Measurements from ENCODE around the gene OR56A1. TPM values are rescaled to one million over a fixed set of nuclear protein-coding genes. Genes with fewer than 3 reads are reported as not detected.

Gene OR56A1
- total and polyA plus RNA-seq, 7 experiments from 2014 or later = not detected

GRCh38 chr11:5992604-5993251, 37.8 kb downstream of the OR56A1 start:
- Histone ChIP-seq H3K36me3 (ENCODE audit: control insufficient read depth in 2 of 3, insufficient read depth in 3 of 3, low read length in 3 of 3) (no peaks in the 10 kb centered on the region), H3K27ac (ENCODE audit: low read depth, low read length) (no peak overlapping the region), H3K9me3 (ENCODE audit: control insufficient read depth in 2 of 3, low read length in 3 of 3) (no peaks in the 10 kb centered on the region), H3K27me3 (ENCODE audit: control insufficient read depth in 2 of 2, insufficient read depth in 2 of 2, low read length in 2 of 2) (peaks cover 0 to 6% of the 10 kb centered on the region in 2 donors), H3K4me3 (ENCODE audit: low read length) (no peak overlapping the region), H3K4me1 (ENCODE audit: control insufficient read depth in 2 of 2, insufficient read depth in 2 of 2, low read length in 2 of 2) (no peaks in the 10 kb centered on the region)
- ChIA-PET POLR2A (no interaction called here), CTCF (no interaction called here)
- intact Hi-C loops (cut with micrococcal nuclease) = loop anchor here (1.0 kb wide), 1 partner anchor 361 kb away; no protein-coding TSS in a partner anchor
- ATAC-seq (no peak), DNase-seq (no peak)
- H3K27me3 Mint-ChIP-seq = peaks cover 14 to 25% (median 21%) of the 10 kb centered on the region in 5 donors
- peaks cover 0 to under 1% (median 0%) of the 10 kb centered on the region in 11 donors for H3K9me3 Mint-ChIP-seq
- H3K27ac Mint-ChIP-seq = no peak overlapping the region
- no peak overlapping the region for H3K4me3 Mint-ChIP-seq
- no peaks in the 10 kb centered on the region for H3K4me1 Mint-ChIP-seq
- H3K36me3 Mint-ChIP-seq = no peaks in the 10 kb centered on the region

GRCh38 chr11:5992150-5992549, 38.4 kb downstream of the OR56A1 start:
- POLR2A ChIA-PET = no interaction called here
- no peaks in the 10 kb centered on the region for H3K9me3 ChIP-seq (ENCODE audit: control insufficient read depth in 2 of 3, low read length in 3 of 3)
- DNase-seq (no peak), ATAC-seq (no peak)
- intact Hi-C loops (cut with micrococcal nuclease) = loop anchor here (1.0 kb wide), 1 partner anchor 361 kb away; no protein-coding TSS in a partner anchor
- no peaks in the 10 kb centered on the region for H3K4me1 Mint-ChIP-seq
- H3K27me3 Mint-ChIP-seq = peaks cover 14 to 30% (median 27%) of the 10 kb centered on the region in 5 donors
- no peaks in the 10 kb centered on the region for H3K36me3 ChIP-seq (ENCODE audit: control insufficient read depth in 2 of 3, insufficient read depth in 3 of 3, low read length in 3 of 3)
- CTCF ChIA-PET = no interaction called here
- peaks cover 0 to 6% of the 10 kb centered on the region in 2 donors for H3K27me3 ChIP-seq (ENCODE audit: control insufficient read depth in 2 of 2, insufficient read depth in 2 of 2, low read length in 2 of 2)
- no peak overlapping the region for H3K4me3 Mint-ChIP-seq
- H3K4me3 ChIP-seq (ENCODE audit: low read length) = no peak overlapping the region
- no peaks in the 10 kb centered on the region for H3K4me1 ChIP-seq (ENCODE audit: control insufficient read depth in 2 of 2, insufficient read depth in 2 of 2, low read length in 2 of 2)
- no peak overlapping the region for H3K27ac Mint-ChIP-seq
- H3K9me3 Mint-ChIP-seq = peaks cover 0 to 2% (median 0%) of the 10 kb centered on the region in 11 donors
- no peaks in the 10 kb centered on the region for H3K36me3 Mint-ChIP-seq
- H3K27ac ChIP-seq (ENCODE audit: low read depth, low read length) = no peak overlapping the region

- POLR2A ChIA-PET = no interaction called here
- no peaks in the 10 kb centered on the region for H3K36me3 Mint-ChIP-seq
- intact Hi-C loops (cut with micrococcal nuclease) = no loop called here
- ATAC-seq = no peak
- H3K27ac ChIP-seq (ENCODE audit: low read depth, low read length) = no peak overlapping the region
- no peak overlapping the region for H3K4me3 ChIP-seq (ENCODE audit: low read length)
- H3K9me3 ChIP-seq (ENCODE audit: control insufficient read depth in 2 of 3, low read length in 3 of 3) = no peaks in the 10 kb centered on the region
- CTCF ChIA-PET = no interaction called here
- DNase-seq = no peak
- H3K4me1 Mint-ChIP-seq = no peaks in the 10 kb centered on the region
- no peaks in the 10 kb centered on the region for H3K4me1 ChIP-seq (ENCODE audit: control insufficient read depth in 2 of 2, insufficient read depth in 2 of 2, low read length in 2 of 2)
- peaks cover 0 to 6% of the 10 kb centered on the region in 2 donors for H3K27me3 ChIP-seq (ENCODE audit: control insufficient read depth in 2 of 2, insufficient read depth in 2 of 2, low read length in 2 of 2)
- H3K4me3 Mint-ChIP-seq = no peak overlapping the region
- peaks cover 12 to 45% (median 33%) of the 10 kb centered on the region in 5 donors for H3K27me3 Mint-ChIP-seq
- H3K9me3 Mint-ChIP-seq = peaks cover 0 to 8% (median 0%) of the 10 kb centered on the region in 11 donors
- H3K27ac Mint-ChIP-seq = no peak overlapping the region
- H3K36me3 ChIP-seq (ENCODE audit: control insufficient read depth in 2 of 3, insufficient read depth in 3 of 3, low read length in 3 of 3) = no peaks in the 10 kb centered on the region
Observed at GRCh38 chr11:5989203-5989602, 41.4 kb downstream of the OR56A1 start.

GRCh38 chr11:5986885-5987284, 43.7 kb downstream of the OR56A1 start, which contains the start of gene OR52L1:
Gene OR52L1, minus strand, starts transcription at chr11:5986985. Its CDS starts 55 bp downstream, at chr11:5986930.
- Mint-ChIP-seq H3K4me3 (no peak within 1 kb of the TSS), H3K27ac (no peak within 1 kb of the TSS), H3K27me3 (peaks cover 12 to 66% (median 49%) of the 10 kb centered on the region in 5 donors), H3K4me1 (no peaks in the 10 kb centered on the region), H3K9me3 (peaks cover 0 to 10% (median 2%) of the 10 kb centered on the region in 11 donors), H3K36me3 (peaks cover 0 to 3% (median 0%) of the 10 kb centered on the region in 5 donors)
- intact Hi-C loops (cut with micrococcal nuclease) = no loop called here
- H3K27me3 ChIP-seq (ENCODE audit: control insufficient read depth in 2 of 2, insufficient read depth in 2 of 2, low read length in 2 of 2) = peaks cover 0 to 6% of the 10 kb centered on the region in 2 donors
- H3K27ac ChIP-seq (ENCODE audit: low read depth, low read length) = no peak within 1 kb of the TSS
- no peak within 1 kb of the TSS for H3K4me3 ChIP-seq (ENCODE audit: low read length)
- DNase-seq (no peak), ATAC-seq (no peak)
- ChIA-PET CTCF (no interaction called here), POLR2A (no interaction called here)
- H3K4me1 ChIP-seq (ENCODE audit: control insufficient read depth in 2 of 2, insufficient read depth in 2 of 2, low read length in 2 of 2) = no peaks in the 10 kb centered on the region
- H3K36me3 ChIP-seq (ENCODE audit: control insufficient read depth in 2 of 3, insufficient read depth in 3 of 3, low read length in 3 of 3) = no peaks in the 10 kb centered on the region
- H3K9me3 ChIP-seq (ENCODE audit: control insufficient read depth in 2 of 3, low read length in 3 of 3) = no peaks in the 10 kb centered on the region

GRCh38 chr11:5983443-5983842, 47.1 kb downstream of the OR56A1 start:
- Mint-ChIP-seq H3K9me3 (peaks cover 0 to 41% (median 7%) of the 10 kb centered on the region in 11 donors), H3K4me3 (no peak overlapping the region), H3K27ac (no peak overlapping the region), H3K27me3 (peaks cover 3 to 66% (median 34%) of the 10 kb centered on the region in 5 donors), H3K36me3 (peaks cover 0 to 3% (median 0%) of the 10 kb centered on the region in 5 donors), H3K4me1 (no peaks in the 10 kb centered on the region)
- Histone ChIP-seq H3K9me3 (ENCODE audit: control insufficient read depth in 2 of 3, low read length in 3 of 3) (no peaks in the 10 kb centered on the region), H3K36me3 (ENCODE audit: control insufficient read depth in 2 of 3, insufficient read depth in 3 of 3, low read length in 3 of 3) (no peaks in the 10 kb centered on the region), H3K4me3 (ENCODE audit: low read length) (no peak overlapping the region), H3K27ac (ENCODE audit: low read depth, low read length) (no peak overlapping the region), H3K27me3 (ENCODE audit: control insufficient read depth in 2 of 2, insufficient read depth in 2 of 2, low read length in 2 of 2) (no peaks in the 10 kb centered on the region), H3K4me1 (ENCODE audit: control insufficient read depth in 2 of 2, insufficient read depth in 2 of 2, low read length in 2 of 2) (no peaks in the 10 kb centered on the region)
- CTCF ChIA-PET = no interaction called here
- intact Hi-C loops (cut with micrococcal nuclease) = no loop called here
- DNase-seq (no peak), ATAC-seq (no peak)
- POLR2A ChIA-PET = no interaction called here

GRCh38 chr11:5973530-5973929, 57.0 kb downstream of the OR56A1 start:
- H3K9me3 ChIP-seq (ENCODE audit: control insufficient read depth in 2 of 3, low read length in 3 of 3) = no peaks in the 10 kb centered on the region
- H3K36me3 ChIP-seq (ENCODE audit: control insufficient read depth in 2 of 3, insufficient read depth in 3 of 3, low read length in 3 of 3) = no peaks in the 10 kb centered on the region
- DNase-seq = no peak
- no peaks in the 10 kb centered on the region for H3K27me3 ChIP-seq (ENCODE audit: control insufficient read depth in 2 of 2, insufficient read depth in 2 of 2, low read length in 2 of 2)
- ChIA-PET CTCF (no interaction called here), POLR2A (no interaction called here)
- Mint-ChIP-seq H3K4me3 (no peak overlapping the region), H3K27ac (no peak overlapping the region), H3K9me3 (peaks cover 0 to 13% (median under 1%) of the 10 kb centered on the region in 11 donors), H3K36me3 (no peaks in the 10 kb centered on the region), H3K27me3 (peaks cover 7 to 28% (median 18%) of the 10 kb centered on the region in 5 donors), H3K4me1 (no peaks in the 10 kb centered on the region)
- no peak overlapping the region for H3K4me3 ChIP-seq (ENCODE audit: low read length)
- no peaks in the 10 kb centered on the region for H3K4me1 ChIP-seq (ENCODE audit: control insufficient read depth in 2 of 2, insufficient read depth in 2 of 2, low read length in 2 of 2)
- no peak overlapping the region for H3K27ac ChIP-seq (ENCODE audit: low read depth, low read length)
- intact Hi-C loops (cut with micrococcal nuclease) = no loop called here
- ATAC-seq = no peak

All from naive thymus-derived CD4-positive, alpha-beta T cell (primary cell).